ENCODE data around the gene MCF2L. TPM values are rescaled to one million over a fixed set of nuclear protein-coding genes. Genes with fewer than 3 reads are reported as not detected.
A peak's percentile ranks its signal among the peaks of the same experiment; 100 is the strongest.

Gene MCF2L
- total and polyA plus RNA-seq, 2 experiments from 2014 or later, result 4.8 to 25.6 TPM

DNA sequence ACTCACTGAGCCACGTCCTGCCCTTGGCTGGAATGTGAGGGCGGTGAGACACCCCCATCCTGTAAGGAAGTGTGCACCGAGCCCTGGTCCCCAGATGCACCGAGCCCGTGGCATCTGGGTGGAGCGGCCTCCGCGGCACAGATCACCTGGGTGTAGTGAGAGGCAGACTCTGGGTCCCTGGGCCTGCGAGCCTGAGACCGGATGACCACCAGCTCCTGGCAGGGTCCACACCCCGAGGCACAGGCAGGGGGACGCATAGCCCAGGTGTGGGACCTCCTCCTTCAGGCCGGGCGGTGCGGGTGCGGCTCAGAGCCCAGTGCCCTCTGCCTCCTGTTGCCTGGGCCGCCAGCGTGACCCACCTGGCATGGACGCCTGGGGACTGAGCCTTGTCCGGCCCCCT is 12.4 kb downstream of the MCF2L start:
- H3K9me3 Mint-ChIP-seq, result no peaks in the 10 kb centered on the region
- Histone ChIP-seq H4K20me1 (replicated peaks; ENCODE audit: insufficient read depth) (no peaks in the 10 kb centered on the region; the same call in 1 of the 2 replicates), H3K4me3 (no peak overlapping the region), H3F3A (replicated peaks; ENCODE audit: low read depth) (no peaks in the 10 kb centered on the region), H3K27ac (ENCODE audit: low read depth) (no peak overlapping the region), H3K27me3 (ENCODE audit: insufficient read depth) (no peaks in the 10 kb centered on the region), H2AFZ (no peak overlapping the region), H3K4me2 (no peak overlapping the region), H3K9me2 (ENCODE audit: insufficient read depth) (no peaks in the 10 kb centered on the region), H3K36me3 (ENCODE audit: insufficient read depth) (no peaks in the 10 kb centered on the region), H3K4me1 (ENCODE audit: insufficient read depth) (no peaks in the 10 kb centered on the region), H3K79me2 (replicated peaks; ENCODE audit: insufficient read depth) (no peaks in the 10 kb centered on the region)
- TF ChIP-seq STAT1 (IDR thresholded peaks at IDR 0.05; ENCODE audit: unreplicated experiment) (no peak), NANOG (IDR thresholded peaks at IDR 0.05; ENCODE audit: borderline replicate concordance) (no peak), EZH2phosphoT487 (IDR thresholded peaks at IDR 0.05; ENCODE audit: unreplicated experiment) (no peak), ZNF114 (CRISPR knock-in tag; IDR thresholded peaks at IDR 0.05) (no peak), ZNF331 (CRISPR knock-in tag; IDR thresholded peaks at IDR 0.05; ENCODE audit: low read depth) (no peak), JUNB (IDR thresholded peaks at IDR 0.05; ENCODE audit: unreplicated experiment) (no peak)
- TF ChIP-seq, protein P1, sequence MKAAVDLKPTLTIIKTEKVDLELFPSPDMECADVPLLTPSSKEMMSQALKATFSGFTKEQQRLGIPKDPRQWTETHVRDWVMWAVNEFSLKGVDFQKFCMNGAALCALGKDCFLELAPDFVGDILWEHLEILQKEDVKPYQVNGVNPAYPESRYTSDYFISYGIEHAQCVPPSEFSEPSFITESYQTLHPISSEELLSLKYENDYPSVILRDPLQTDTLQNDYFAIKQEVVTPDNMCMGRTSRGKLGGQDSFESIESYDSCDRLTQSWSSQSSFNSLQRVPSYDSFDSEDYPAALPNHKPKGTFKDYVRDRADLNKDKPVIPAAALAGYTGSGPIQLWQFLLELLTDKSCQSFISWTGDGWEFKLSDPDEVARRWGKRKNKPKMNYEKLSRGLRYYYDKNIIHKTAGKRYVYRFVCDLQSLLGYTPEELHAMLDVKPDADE (IDR thresholded peaks at IDR 0.05), result no peak
- no peak overlapping the region; the same call in 1 of the 2 replicates for H3K27ac Mint-ChIP-seq
- no peaks in the 10 kb centered on the region for H3K36me3 Mint-ChIP-seq (ENCODE audit: low read depth)
- H3K4me1 Mint-ChIP-seq, result peaks cover 23% of the 10 kb centered on the region
- no peak overlapping the region for H3K4me3 Mint-ChIP-seq
- peaks cover 16% of the 10 kb centered on the region for H3K27me3 Mint-ChIP-seq (ENCODE audit: insufficient read depth, low read depth, poor library complexity)
- ATAC-seq (peak; percentile 15), DNase-seq (ENCODE audit: low spot score) (no peak)

DNA sequence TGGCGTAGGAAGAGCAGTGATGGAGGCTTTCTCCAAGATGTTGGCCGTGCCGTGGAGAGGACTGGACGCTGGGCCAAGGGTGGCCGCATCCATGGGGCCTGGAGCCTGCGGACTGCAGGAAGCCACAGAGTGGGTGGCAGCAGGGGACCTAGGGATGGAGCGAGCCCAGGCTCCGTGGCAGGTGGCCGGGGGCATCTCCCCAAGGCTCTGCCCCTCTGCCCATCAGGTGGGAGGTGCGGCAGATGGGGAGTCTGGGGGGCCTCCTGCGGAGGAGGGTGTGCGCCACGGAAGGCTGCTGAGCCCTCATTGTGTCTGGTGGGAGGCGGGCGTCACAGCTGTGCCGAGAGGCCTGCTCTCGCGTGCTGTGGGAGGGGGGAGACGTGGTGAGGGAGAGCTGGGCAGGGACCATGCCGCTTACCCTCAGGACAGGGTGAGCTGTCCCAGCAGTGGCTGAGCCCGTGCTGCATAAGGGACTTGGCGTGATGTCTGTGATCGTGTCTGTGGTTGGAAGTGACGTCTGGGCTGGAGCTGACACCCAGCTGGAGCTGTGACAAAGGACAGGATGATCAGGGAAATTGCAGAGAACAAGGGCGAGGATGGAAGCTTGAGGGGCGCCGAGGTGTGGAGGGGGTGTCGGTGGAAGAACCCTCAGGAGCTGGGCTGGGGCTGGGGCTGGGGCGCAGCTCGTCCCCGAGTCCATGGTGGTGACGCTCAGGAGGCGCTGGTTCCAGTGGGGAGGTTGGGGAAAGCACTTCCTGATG is 13.4 kb downstream of the MCF2L start:
- Mint-ChIP-seq H3K4me3 (no peak overlapping the region), H3K27me3 (ENCODE audit: insufficient read depth, low read depth, poor library complexity) (peaks cover 16% of the 10 kb centered on the region), H3K27ac (peak overlapping the region; percentile 33; the same call in 1 of the 2 replicates), H3K36me3 (ENCODE audit: low read depth) (no peaks in the 10 kb centered on the region), H3K4me1 (peaks cover 20% of the 10 kb centered on the region), H3K9me3 (peaks cover 3% of the 10 kb centered on the region; the same call in 1 of the 3 replicates)
- H2AFZ ChIP-seq, result no peak overlapping the region
- H3K9me2 ChIP-seq (ENCODE audit: insufficient read depth), result no peaks in the 10 kb centered on the region
- H3K27ac ChIP-seq (ENCODE audit: low read depth), result no peak overlapping the region
- no peaks in the 10 kb centered on the region for H4K20me1 ChIP-seq (replicated peaks; ENCODE audit: insufficient read depth)
- no peak overlapping the region for H3K4me2 ChIP-seq
- H3K4me1 ChIP-seq (ENCODE audit: insufficient read depth), result no peaks in the 10 kb centered on the region
- H3K79me2 ChIP-seq (replicated peaks; ENCODE audit: insufficient read depth), result no peaks in the 10 kb centered on the region
- H3F3A ChIP-seq (replicated peaks; ENCODE audit: low read depth), result no peaks in the 10 kb centered on the region
- H3K27me3 ChIP-seq (ENCODE audit: insufficient read depth), result no peaks in the 10 kb centered on the region
- DNase-seq (ENCODE audit: low spot score) (no peak), ATAC-seq (no peak)
- H3K4me3 ChIP-seq, result no peak overlapping the region
- no peaks in the 10 kb centered on the region for H3K36me3 ChIP-seq (ENCODE audit: insufficient read depth)
- TF ChIP-seq, protein P2, sequence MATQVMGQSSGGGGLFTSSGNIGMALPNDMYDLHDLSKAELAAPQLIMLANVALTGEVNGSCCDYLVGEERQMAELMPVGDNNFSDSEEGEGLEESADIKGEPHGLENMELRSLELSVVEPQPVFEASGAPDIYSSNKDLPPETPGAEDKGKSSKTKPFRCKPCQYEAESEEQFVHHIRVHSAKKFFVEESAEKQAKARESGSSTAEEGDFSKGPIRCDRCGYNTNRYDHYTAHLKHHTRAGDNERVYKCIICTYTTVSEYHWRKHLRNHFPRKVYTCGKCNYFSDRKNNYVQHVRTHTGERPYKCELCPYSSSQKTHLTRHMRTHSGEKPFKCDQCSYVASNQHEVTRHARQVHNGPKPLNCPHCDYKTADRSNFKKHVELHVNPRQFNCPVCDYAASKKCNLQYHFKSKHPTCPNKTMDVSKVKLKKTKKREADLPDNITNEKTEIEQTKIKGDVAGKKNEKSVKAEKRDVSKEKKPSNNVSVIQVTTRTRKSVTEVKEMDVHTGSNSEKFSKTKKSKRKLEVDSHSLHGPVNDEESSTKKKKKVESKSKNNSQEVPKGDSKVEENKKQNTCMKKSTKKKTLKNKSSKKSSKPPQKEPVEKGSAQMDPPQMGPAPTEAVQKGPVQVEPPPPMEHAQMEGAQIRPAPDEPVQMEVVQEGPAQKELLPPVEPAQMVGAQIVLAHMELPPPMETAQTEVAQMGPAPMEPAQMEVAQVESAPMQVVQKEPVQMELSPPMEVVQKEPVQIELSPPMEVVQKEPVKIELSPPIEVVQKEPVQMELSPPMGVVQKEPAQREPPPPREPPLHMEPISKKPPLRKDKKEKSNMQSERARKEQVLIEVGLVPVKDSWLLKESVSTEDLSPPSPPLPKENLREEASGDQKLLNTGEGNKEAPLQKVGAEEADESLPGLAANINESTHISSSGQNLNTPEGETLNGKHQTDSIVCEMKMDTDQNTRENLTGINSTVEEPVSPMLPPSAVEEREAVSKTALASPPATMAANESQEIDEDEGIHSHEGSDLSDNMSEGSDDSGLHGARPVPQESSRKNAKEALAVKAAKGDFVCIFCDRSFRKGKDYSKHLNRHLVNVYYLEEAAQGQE (IDR thresholded peaks at IDR 0.05; ENCODE audit: unreplicated experiment), result no peak
- TF ChIP-seq EZH2phosphoT487 (IDR thresholded peaks at IDR 0.05; ENCODE audit: unreplicated experiment) (no peak), ZNF331 (CRISPR knock-in tag; IDR thresholded peaks at IDR 0.05; ENCODE audit: low read depth) (no peak), JUNB (IDR thresholded peaks at IDR 0.05; ENCODE audit: unreplicated experiment) (no peak), POLR2AphosphoS5 (IDR thresholded peaks at IDR 0.05; ENCODE audit: low read depth) (no peak)
- TF ChIP-seq, protein P3, sequence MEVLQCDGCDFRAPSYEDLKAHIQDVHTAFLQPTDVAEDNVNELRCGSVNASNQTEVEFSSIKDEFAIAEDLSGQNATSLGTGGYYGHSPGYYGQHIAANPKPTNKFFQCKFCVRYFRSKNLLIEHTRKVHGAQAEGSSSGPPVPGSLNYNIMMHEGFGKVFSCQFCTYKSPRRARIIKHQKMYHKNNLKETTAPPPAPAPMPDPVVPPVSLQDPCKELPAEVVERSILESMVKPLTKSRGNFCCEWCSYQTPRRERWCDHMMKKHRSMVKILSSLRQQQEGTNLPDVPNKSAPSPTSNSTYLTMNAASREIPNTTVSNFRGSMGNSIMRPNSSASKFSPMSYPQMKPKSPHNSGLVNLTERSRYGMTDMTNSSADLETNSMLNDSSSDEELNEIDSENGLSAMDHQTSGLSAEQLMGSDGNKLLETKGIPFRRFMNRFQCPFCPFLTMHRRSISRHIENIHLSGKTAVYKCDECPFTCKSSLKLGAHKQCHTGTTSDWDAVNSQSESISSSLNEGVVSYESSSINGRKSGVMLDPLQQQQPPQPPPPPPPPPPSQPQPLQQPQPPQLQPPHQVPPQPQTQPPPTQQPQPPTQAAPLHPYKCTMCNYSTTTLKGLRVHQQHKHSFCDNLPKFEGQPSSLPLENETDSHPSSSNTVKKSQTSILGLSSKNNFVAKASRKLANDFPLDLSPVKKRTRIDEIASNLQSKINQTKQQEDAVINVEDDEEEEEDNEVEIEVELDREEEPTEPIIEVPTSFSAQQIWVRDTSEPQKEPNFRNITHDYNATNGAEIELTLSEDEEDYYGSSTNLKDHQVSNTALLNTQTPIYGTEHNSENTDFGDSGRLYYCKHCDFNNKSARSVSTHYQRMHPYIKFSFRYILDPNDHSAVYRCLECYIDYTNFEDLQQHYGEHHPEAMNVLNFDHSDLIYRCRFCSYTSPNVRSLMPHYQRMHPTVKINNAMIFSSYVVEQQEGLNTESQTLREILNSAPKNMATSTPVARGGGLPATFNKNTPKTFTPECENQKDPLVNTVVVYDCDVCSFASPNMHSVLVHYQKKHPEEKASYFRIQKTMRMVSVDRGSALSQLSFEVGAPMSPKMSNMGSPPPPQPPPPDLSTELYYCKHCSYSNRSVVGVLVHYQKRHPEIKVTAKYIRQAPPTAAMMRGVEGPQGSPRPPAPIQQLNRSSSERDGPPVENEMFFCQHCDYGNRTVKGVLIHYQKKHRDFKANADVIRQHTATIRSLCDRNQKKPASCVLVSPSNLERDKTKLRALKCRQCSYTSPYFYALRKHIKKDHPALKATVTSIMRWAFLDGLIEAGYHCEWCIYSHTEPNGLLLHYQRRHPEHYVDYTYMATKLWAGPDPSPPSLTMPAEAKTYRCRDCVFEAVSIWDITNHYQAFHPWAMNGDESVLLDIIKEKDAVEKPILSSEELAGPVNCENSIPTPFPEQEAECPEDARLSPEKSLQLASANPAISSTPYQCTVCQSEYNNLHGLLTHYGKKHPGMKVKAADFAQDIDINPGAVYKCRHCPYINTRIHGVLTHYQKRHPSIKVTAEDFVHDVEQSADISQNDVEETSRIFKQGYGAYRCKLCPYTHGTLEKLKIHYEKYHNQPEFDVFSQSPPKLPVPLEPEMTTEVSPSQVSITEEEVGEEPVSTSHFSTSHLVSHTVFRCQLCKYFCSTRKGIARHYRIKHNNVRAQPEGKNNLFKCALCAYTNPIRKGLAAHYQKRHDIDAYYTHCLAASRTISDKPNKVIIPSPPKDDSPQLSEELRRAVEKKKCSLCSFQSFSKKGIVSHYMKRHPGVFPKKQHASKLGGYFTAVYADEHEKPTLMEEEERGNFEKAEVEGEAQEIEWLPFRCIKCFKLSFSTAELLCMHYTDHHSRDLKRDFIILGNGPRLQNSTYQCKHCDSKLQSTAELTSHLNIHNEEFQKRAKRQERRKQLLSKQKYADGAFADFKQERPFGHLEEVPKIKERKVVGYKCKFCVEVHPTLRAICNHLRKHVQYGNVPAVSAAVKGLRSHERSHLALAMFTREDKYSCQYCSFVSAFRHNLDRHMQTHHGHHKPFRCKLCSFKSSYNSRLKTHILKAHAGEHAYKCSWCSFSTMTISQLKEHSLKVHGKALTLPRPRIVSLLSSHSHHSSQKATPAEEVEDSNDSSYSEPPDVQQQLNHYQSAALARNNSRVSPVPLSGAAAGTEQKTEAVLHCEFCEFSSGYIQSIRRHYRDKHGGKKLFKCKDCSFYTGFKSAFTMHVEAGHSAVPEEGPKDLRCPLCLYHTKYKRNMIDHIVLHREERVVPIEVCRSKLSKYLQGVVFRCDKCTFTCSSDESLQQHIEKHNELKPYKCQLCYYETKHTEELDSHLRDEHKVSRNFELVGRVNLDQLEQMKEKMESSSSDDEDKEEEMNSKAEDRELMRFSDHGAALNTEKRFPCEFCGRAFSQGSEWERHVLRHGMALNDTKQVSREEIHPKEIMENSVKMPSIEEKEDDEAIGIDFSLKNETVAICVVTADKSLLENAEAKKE (CRISPR knock-in tag; IDR thresholded peaks at IDR 0.05), result no peak
